A204.1 (cell line): ENCODE results near the gene TRAPPC10.

Experiments used
- FAIRE-seq: peaks from 2 replicates; lab custom pipeline; 2012; peaks lifted over from hg19 to GRCh38; lab: Jason Lieb, UNC

Gene TRAPPC10, protein sequence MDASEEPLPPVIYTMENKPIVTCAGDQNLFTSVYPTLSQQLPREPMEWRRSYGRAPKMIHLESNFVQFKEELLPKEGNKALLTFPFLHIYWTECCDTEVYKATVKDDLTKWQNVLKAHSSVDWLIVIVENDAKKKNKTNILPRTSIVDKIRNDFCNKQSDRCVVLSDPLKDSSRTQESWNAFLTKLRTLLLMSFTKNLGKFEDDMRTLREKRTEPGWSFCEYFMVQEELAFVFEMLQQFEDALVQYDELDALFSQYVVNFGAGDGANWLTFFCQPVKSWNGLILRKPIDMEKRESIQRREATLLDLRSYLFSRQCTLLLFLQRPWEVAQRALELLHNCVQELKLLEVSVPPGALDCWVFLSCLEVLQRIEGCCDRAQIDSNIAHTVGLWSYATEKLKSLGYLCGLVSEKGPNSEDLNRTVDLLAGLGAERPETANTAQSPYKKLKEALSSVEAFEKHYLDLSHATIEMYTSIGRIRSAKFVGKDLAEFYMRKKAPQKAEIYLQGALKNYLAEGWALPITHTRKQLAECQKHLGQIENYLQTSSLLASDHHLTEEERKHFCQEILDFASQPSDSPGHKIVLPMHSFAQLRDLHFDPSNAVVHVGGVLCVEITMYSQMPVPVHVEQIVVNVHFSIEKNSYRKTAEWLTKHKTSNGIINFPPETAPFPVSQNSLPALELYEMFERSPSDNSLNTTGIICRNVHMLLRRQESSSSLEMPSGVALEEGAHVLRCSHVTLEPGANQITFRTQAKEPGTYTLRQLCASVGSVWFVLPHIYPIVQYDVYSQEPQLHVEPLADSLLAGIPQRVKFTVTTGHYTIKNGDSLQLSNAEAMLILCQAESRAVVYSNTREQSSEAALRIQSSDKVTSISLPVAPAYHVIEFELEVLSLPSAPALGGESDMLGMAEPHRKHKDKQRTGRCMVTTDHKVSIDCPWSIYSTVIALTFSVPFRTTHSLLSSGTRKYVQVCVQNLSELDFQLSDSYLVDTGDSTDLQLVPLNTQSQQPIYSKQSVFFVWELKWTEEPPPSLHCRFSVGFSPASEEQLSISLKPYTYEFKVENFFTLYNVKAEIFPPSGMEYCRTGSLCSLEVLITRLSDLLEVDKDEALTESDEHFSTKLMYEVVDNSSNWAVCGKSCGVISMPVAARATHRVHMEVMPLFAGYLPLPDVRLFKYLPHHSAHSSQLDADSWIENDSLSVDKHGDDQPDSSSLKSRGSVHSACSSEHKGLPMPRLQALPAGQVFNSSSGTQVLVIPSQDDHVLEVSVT

DNA sequence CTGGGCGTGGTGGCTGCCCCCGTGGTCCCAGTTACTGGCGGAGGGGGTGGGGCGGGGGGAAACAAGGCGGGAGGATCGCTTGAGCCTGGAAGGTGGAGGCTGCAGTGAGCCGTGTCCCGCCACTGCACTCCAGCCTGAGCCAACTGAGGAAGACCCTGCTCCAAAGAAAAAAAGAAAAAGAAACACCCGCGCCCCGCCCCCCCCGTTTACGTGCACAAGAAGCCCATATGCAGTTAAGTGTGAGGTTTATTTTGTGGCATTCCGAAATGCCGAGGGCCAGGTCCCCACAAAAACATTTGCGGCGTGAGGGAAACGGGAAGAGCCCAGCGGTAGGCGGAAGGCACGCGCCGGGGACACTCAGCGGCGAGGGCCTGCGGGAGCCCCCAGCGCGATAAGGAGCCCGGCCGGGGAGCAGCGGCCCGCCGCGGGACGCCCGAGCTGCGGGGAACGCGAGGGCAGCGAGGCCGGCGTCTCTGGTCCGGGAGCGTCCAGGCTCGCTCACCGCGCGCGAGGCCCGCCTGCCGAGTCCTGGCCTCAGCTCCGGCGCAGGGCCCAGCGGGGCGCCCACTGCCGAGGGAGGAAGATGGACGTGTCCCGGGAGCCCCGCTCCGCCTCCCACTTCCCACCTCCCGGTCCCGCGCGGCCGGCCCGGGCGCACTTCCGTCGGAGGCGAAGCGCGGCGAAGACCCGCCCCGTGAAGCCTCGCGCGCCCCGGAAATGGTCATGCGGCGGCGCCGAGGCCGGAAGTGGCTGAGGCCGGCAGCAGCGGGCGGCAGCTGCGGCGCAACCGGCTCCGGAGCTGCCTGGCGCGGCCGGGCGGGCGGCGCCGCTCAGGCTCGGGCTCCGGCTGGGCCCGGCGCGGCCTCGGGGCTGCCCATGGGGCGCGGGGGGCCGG, at the start of gene TRAPPC10:
TRAPPC10 (plus strand) TSS at position 731 of the 895 bp plus-strand sequence. CDS start 185 bp downstream, outside the sequence.
- no peak for FAIRE-seq

DNA sequence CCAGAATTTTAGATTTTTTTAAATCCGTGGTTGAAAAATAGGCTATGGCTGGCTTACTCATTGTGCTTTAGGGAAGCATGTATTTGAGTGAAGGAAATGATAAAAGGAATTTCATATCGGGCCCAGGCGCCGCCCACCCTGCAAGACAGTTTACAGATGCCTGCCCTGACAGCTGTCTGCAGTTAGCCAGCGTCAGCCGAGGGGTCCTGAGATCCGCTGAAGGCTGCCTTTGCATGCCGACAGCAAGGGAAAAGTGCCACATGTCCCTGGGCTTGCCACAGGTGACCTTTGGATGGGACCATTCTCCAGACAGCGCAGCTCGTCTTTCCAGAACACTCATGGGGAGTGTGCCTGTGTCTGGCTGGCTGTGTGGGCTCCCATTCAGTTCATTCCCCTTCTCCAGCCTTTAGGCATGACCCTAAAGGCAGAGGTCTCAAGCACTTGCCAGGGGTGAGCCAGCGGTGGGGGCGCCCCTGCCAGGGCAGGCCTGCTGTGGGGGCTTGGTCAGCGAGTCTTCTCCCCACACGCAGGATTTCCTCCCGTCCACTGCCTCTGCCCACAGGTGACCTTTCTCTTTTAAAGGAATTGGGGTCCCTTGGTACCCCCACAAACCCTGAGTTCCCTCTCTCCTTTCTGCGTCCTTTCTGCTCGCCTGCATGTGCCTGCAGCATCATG, 46.1 kb upstream of the TRAPPC10 start:
- no peak for FAIRE-seq

DNA sequence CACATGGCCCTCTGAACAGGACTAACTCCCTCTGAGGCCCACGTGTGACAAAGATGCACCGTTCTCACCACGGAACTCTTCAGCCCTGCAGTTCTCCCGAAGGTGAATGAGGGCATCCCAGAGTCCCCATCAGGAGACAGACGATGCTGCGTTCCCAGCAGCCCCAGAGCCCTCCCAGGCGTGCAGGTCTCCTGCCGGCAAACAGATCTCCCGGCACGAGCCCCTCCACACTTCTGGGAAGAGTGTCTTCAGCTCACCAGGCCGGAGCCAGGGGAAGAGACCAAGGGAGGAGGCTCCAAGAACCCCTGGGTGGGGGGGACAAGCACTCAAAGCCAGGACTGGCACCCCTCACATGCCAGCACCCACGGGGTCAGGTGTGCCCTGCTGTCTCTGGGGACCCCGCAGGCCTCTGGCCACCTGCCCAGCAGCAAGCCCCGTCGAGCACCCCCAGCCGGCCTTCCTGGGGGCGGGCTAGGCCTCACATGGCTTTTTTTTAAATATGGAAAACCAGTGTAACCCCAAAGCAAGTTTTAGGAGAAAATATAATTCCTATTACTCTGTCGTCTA, 45.1 kb upstream of the TRAPPC10 start:
- FAIRE-seq: no peak

DNA sequence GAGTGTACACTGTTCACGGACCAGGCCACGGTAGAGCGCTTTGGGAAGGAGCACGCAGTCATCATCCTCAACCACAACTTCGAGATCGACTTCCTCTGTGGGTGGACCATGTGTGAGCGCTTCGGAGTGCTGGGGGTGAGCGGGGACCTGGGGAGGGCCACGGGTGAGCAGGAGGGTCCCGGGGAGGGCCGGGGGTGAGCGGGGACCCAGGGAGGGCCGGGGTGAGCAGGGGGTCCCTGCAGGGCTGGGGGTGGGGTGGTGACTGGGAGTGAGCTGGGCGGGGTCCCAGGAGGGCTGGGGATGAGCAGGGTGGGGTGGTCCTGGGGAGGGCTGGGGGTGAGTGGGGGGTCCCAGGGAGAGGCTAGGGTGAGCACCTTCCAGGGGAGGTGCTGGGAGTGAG, 44.1 kb upstream of the TRAPPC10 start:
- no peak for FAIRE-seq

DNA sequence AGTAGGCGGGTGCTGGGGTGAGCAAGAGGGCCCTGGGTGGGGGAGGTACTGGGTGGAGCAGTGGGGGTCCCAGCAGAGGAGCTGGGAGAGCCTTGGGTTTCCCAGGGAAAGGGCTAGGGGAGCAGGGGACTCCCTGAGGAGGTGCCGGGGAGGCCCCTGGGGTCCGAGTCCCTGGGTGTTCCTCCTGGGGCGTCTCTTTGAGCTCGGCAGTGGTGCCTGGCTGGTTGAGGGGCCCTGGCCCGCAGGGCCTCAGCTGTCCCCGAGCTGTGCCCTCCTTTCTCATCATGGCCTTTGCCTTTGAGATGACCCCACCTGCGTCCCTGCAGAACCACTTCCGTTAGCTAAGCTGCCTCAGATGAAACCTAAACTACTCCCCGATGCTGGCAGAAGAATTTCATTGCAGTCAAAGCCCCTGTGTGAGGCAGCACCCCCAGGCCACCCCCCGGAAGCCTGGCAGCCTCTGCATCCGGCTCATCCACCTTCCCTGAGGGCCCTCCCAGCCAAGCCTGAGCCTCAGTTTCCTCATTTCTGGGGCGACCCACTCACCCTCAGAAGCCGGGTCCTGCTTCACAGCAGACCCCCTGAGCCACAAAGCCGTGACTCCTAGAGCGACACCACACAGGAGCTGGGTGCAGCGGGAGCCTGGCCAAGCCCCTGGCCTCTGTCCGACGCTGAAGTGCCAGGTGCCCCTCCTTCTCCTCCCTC, 43.5 kb upstream of the TRAPPC10 start:
- FAIRE-seq: no peak

DNA sequence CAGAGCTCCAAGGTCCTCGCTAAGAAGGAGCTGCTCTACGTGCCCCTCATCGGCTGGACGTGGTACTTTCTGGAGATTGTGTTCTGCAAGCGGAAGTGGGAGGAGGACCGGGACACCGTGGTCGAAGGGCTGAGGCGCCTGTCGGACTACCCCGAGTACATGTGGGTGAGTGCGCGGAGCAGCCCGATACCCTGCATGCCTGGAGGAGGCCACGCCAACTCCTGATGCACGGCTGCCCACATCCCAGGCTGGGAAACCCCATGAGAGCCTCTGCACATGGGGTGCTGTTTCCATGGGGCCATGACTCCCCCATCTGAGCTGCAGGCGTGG, 43.0 kb upstream of the TRAPPC10 start:
- FAIRE-seq: no peak

DNA sequence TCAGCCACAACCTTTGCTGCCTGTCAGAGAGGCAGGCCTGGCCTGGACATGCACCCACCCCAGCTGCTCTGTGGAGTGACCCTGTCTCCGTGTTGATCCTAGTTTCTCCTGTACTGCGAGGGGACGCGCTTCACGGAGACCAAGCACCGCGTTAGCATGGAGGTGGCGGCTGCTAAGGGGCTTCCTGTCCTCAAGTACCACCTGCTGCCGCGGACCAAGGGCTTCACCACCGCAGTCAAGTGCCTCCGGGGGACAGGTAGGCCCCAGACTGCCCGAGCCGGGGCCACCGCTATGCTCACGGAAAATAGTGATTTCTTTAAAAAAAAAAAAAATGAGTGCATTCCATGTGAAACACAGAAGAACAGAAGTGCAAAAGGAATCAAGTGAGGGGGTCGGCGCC, 41.6 kb upstream of the TRAPPC10 start:
- no peak for FAIRE-seq

DNA sequence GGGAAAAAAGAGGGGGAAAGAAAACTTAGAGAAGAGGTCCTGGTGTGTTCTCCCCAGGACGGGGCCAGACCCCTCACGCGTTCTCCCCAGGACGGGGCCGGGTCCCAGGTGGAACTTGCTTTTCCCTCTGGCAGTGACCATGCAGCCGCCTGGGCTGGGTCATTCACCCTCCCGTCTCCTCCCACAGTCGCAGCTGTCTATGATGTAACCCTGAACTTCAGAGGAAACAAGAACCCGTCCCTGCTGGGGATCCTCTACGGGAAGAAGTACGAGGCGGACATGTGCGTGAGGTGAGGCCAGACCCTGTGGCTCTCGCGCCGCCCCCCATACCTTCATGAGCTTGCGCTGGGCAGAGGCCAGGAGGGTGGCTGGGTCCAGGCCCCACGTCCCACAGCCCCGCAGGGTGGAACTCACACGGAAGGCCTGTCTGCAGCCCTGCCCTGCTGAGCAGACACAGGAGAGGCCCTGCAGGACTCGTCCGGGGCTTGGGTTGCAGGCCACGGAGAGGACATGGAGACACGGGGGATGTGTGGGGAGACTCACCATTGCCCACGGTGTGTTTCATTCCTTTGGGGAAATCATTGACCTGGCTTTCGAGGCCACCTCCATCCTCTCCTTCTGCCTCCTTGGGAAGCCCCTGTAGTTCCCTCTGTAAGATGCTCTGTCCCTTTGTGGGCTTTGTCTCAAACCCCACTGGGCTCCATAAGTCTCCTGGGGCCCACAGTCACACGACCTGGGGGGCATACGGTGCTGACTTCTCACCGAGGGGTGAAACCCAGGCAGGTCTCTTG, 40.7 kb upstream of the TRAPPC10 start:
- FAIRE-seq: no peak

DNA sequence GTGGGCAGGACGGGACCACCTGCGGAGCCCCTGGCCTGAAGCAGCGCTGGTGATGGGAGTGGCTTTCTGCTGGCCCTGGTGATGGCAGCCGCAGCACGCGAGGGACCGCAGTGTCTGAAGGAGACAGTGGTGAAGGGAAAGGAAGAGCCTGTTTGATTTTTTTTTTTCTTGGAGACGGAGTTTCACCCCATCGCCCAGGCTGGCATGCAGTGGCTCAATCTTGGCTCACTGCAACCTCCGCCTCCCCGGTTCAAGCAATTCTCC, 40.2 kb upstream of the TRAPPC10 start:
- no peak for FAIRE-seq

DNA sequence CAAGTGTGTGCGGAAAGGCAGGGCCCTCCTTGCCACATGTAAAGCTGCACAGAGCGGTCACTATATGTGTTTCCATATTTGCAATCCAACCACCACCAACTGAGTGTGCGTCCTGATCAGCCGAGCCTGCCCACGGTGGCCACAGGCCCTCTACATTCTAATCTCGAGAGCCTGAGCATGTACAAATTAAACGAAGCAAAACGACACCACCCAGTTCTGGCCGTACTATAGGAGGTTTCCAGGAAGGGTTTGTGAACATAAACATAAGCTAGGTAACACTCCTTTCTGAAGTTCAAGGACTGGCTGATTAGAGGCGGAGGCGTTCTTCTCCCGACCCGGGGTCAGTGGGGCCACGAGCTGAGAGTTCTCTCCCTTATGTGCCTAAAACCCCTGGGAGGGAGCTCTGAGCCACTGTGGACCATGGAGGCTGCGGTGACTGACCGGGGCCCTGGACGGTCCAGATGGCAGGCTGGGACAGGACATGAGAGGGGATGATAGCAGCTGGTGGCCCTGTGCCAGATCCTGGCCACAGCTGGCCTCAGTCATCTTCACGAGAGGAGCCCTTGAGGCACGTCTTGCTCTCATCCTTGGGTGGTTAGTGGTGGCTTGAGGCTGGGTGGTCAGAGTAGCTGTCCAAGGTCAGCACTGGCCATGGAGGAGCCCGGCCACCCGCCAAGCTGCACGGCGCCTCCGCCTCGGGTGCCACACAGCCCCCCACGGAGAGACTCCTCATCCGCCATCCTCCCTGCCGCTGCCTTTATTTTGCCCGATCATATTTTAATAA, 39.1 kb upstream of the TRAPPC10 start:
- no peak for FAIRE-seq

DNA sequence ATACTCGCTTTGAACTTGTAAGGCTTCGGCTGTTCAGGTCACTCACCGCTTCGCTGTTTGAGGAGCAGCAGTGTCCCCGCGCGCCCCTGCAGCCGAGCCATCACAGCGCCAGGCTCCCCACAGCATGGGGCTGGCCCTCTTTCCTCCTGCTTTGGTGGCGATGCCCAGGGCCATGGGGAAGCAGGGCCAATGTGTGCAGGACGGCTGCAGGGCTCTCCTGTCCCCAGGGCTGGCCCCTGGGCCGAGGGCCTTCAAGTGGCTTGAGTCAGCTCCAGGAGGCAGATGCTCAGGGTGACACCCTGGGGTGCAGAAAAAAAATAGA, 38.5 kb upstream of the TRAPPC10 start:
- no peak for FAIRE-seq

DNA sequence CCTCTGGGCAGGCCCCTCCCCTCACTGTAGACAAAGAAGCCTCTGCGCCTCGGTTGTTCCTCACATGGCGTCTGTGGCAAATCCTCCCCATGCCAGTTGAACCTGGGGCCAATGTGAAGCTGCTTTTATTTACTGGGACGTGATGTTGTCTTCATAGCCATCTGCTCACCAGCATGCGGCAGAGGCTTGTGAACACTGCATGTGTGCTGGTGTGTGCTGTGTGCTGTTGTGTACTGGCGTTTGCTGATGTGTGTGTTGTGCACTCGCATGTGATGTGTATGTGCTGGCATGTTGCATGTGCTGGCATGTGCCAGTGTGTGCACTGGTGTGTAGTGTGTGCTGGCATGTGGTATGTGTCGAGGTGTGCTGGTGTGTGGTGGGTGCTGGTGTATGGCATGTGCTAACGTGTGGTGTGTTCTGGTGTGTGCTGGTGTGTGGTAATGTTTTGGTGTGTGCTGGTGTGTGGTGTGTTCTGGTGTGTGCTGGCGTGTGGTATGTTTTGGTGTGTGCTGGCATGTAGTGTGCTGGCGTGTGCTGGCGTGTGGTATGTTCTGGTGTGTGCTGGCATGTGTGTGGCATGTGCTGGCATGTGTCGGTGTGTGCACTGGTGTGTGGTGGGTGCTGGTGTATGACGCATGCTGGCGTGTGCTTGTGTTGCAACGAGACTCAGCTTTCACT, 37.2 kb upstream of the TRAPPC10 start:
- no peak for FAIRE-seq

DNA sequence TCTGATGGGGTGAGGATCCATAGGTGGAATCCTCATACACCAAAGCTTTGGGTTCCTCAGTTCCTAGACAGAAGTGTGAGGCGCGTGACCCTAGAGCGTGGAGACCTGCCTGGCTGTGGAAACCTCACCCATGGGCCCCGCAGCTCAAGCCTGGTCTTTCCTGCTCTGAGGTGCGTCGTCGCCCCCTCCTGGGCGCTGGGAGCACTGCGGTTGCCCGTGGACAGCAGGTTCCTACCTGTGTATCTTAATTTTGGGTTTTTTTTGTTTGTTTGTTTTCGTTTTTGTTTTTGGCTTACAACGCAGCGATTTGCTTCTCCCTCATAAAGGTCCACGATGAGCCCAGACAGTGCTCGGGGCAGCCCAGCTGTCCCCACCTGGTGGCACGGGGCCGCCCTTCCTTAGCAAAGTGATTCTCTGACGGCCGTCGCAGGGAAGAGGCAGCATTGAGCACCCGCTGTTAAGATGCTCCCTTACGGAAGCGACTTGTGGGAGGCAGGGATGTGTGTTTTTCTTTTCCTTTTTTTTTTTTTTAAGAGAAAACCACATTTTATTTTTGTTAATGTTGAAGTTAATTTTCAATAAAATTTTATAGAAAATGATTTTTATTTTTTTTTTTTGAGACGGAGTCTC, 36.5 kb upstream of the TRAPPC10 start:
- FAIRE-seq: no peak

DNA sequence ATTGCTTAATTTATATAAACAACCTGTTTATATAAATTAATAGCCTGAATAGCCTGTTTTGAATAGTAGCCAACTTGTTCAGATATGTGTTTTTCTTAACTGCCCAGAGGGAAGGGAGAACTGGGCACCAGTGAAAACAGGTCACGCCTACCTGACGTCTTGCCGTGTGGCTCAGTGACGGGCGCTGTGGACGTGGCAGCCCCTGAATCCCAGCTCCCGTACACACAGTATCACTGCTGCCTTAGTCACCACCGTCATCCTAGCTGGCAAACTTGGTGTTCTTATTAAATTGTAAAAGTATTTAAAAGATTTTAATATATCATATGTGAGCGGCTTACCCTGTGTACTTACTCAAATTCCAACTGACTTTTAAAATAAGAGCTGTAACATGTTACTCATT, 35.4 kb upstream of the TRAPPC10 start:
- no peak for FAIRE-seq

DNA sequence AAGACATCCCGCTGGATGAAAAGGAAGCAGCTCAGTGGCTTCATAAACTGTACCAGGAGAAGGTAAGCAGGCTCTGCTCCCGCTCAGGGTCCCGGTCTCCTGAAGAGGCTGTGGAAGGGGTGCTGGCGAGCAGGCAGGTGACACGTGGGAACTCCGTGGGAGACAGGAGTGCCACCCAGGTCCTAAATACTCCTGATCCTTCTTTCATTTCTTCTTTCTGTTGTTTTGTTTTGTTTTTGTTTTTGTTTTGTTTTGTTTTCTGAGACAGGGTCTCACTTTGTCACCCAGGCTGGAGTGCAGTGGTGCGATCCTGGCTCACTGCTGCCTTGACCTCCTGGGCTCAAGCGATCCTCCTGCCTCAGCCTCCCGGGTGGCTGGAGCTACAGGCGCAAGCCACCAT, 34.0 kb upstream of the TRAPPC10 start:
- no peak for FAIRE-seq

DNA sequence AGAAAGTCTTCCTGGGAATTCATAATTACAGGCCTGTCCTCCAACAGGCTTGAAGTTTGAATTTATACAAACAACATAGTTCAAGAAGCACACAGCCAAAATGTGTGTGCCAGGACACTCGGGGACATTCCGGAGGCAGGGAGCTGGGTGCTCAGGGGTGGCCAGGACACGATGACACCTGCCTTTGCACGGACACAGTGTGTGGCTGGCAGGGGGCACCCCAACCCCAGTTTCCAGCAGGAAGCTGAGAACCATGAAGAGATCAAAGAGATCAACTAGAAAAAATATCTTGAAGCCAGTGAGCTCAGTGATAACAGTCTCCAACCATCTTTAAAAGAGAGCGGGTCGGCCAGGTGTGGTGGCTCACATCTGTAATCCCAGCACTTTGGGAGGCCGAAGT, 32.5 kb upstream of the TRAPPC10 start:
- FAIRE-seq: no peak

DNA sequence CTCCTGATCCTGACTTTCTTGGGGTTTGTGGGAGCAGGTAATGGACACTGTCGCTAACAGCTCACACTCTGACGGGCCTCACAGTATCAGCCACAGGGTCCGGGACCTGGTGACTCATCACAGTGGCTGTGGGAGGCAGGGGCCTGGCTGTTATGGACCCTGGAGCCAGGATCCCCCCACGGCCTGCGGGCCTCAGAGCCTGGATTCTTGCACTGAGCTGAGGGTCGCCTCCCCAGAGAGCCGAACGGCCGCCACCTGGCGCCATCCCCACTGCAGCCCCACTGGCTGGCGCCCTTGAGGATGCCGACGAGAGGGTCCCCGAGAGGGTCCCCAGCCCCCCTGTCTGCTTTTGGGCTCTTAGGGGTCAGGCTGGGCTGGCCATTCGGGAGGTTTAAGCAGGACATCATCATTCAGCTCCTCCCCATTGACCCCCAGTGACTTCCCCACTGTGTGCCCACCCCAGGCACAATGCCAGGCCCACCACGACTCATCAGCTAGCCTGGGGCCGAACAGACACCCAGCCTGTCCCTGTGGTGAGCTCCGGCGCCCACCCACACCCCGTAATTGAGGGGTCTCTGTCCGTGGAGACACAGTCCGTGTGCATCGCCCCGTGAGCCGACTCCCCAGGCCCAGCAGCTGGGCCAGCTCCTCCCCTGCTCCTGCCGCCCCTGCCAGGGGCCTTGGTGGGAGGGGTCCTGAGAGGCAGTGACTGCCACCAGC, 30.8 kb upstream of the TRAPPC10 start:
- no peak for FAIRE-seq
